ENCODE results near the gene TJP1. TPM values are rescaled to one million over a fixed set of nuclear protein-coding genes. Genes with fewer than 3 reads are reported as not detected.

The TJP1 gene
- total RNA-seq, 1 experiment from 2014 or later = 140 TPM

- H4K8ac ChIP-seq (replicated peaks; ENCODE audit: insufficient read length, low read depth, low read length) = no peak overlapping the region
These were observed 122.0 kb downstream of the TJP1 start for GRCh38 chr15:29700296-29700695.

More at GRCh38 chr15:29700296-29700695, 122.0 kb downstream of the TJP1 start:
- Mint-ChIP-seq H3K27ac (no peak overlapping the region), H3K4me1 (peaks cover 0 to 3% of the 10 kb centered on the region in 2 experiments; a peak in 3 of 4 replicates), H3K9me3 (no peaks in the 10 kb centered on the region), H3K36me3 (ENCODE audit: insufficient read depth in 1 of 3, low read depth in 3 of 3) (peaks cover 16 to 51% (median 48%) of the 10 kb centered on the region in 3 experiments; a peak in 6 of 7 replicates), H3K27me3 (ENCODE audit: low read depth) (no peaks in the 10 kb centered on the region; the same call in 1 of the 2 replicates), H3K4me3 (no peak overlapping the region)
- H3K14ac ChIP-seq (ENCODE audit: insufficient read depth, low read length) = no peak overlapping the region
- no peak overlapping the region for H3K23ac ChIP-seq (ENCODE audit: insufficient read length, low read depth, low read length)
- H3K18ac ChIP-seq (ENCODE audit: insufficient read length, low read depth, low read length) = no peak overlapping the region
- H2BK20ac ChIP-seq (ENCODE audit: low read depth, low read length, poor library complexity, severe bottlenecking) = no peak overlapping the region
- no peak overlapping the region for H2BK15ac ChIP-seq (ENCODE audit: low read depth, low read length)
- H3K4me2 ChIP-seq (ENCODE audit: insufficient read depth, insufficient read length, low read length) = no peak overlapping the region
- no peaks in the 10 kb centered on the region for H3K4me1 ChIP-seq (ENCODE audit: insufficient read depth, low read length)
- H3K27ac ChIP-seq (ENCODE audit: insufficient read length, low read depth, low read length) = no peak overlapping the region
- no peak overlapping the region for H4K5ac ChIP-seq (ENCODE audit: insufficient read length, low read depth, low read length)
- H4K20me1 ChIP-seq (ENCODE audit: control insufficient read depth, insufficient read depth, insufficient read length) = no peaks in the 10 kb centered on the region
- H3K4ac ChIP-seq (ENCODE audit: low read depth, low read length) = no peak overlapping the region
- TF ChIP-seq, protein P1, sequence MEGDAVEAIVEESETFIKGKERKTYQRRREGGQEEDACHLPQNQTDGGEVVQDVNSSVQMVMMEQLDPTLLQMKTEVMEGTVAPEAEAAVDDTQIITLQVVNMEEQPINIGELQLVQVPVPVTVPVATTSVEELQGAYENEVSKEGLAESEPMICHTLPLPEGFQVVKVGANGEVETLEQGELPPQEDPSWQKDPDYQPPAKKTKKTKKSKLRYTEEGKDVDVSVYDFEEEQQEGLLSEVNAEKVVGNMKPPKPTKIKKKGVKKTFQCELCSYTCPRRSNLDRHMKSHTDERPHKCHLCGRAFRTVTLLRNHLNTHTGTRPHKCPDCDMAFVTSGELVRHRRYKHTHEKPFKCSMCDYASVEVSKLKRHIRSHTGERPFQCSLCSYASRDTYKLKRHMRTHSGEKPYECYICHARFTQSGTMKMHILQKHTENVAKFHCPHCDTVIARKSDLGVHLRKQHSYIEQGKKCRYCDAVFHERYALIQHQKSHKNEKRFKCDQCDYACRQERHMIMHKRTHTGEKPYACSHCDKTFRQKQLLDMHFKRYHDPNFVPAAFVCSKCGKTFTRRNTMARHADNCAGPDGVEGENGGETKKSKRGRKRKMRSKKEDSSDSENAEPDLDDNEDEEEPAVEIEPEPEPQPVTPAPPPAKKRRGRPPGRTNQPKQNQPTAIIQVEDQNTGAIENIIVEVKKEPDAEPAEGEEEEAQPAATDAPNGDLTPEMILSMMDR (conservative IDR thresholded peaks at IDR 0.05) = no peak
- no peaks in the 10 kb centered on the region for H3K23me2 ChIP-seq (ENCODE audit: insufficient read length, low read depth, low read length, poor library complexity, severe bottlenecking)
- H2BK120ac ChIP-seq (ENCODE audit: low read depth, low read length, poor library complexity, severe bottlenecking) = no peak overlapping the region
- no peaks in the 10 kb centered on the region for H3K79me2 ChIP-seq (ENCODE audit: insufficient read depth, low read length)
- H2BK12ac ChIP-seq (ENCODE audit: insufficient read length, low read depth, low read length) = no peak overlapping the region
- H3K56ac ChIP-seq (ENCODE audit: insufficient read length, low read depth, low read length) = no peak overlapping the region
- H3K9ac ChIP-seq (ENCODE audit: extremely low read depth, insufficient read length, low read length) = no peak overlapping the region
- no peak overlapping the region for H2BK5ac ChIP-seq (ENCODE audit: insufficient read length, low read length)
- no CpG with 5 or more reads among the region's 3 CpGs for WGBS (ENCODE audit: extremely low coverage, insufficient read length, low lambda C conversion rate)
- DNase-seq = no peak
- no peak overlapping the region for H3T11ph ChIP-seq (ENCODE audit: low read length)
- H4K91ac ChIP-seq (ENCODE audit: insufficient read length, low read depth, low read length) = no peak overlapping the region
- H3K27me3 ChIP-seq (ENCODE audit: insufficient read depth, low read length) = no peaks in the 10 kb centered on the region
- no peaks in the 10 kb centered on the region for H3K79me1 ChIP-seq (ENCODE audit: insufficient read depth, low read depth, low read length, poor library complexity, severe bottlenecking)
- no peak overlapping the region for H2AFZ ChIP-seq (ENCODE audit: low read length)
- H2AK5ac ChIP-seq (ENCODE audit: insufficient read length, low read length) = no peak overlapping the region
- H3K9me3 ChIP-seq (ENCODE audit: control insufficient read depth, low read depth, low read length) = no peaks in the 10 kb centered on the region
